Neural cell (in vitro differentiated cells): ENCODE results near the gene CASP9. TPM values are rescaled to one million over a fixed set of nuclear protein-coding genes. Genes with fewer than 3 reads are reported as not detected.

Experiments
- H2AFZ ChIP-seq: fragments of 200-600, 300-800 bp; sonication (generic), shearing (Covaris generic); 2 replicates; pipeline ENCODE4 v1.6.0; 2014; ENCODE audit warnings: low read depth, mild to moderate bottlenecking, antibody characterized with exemption, low read length, moderate library complexity
- H3F3A ChIP-seq: fragments of 200-600 bp; shearing (Covaris generic); 2 replicates; pipeline ENCODE4 v1.6.1; 2016; ENCODE audit warnings: mild to moderate bottlenecking, moderate library complexity, mixed read lengths, antibody characterized with exemption, low read length; ENCODE audit not compliant: insufficient read depth, poor library complexity, severe bottlenecking
- H3K27ac ChIP-seq: fragments of 200-600, 300-800 bp; sonication (generic), shearing (Covaris generic); 2 replicates; pipeline ENCODE4 v1.5.1; 2014; ENCODE audit warnings: mild to moderate bottlenecking, low read length, moderate library complexity
- H3K27me3 ChIP-seq: fragments of 300-800, 200-600 bp; sonication (generic), shearing (Covaris generic); 2 replicates; pipeline ENCODE4 v1.6.0; 2014; ENCODE audit warnings: mild to moderate bottlenecking, low read depth, low read length, moderate library complexity; ENCODE audit not compliant: insufficient read depth
- H3K36me3 ChIP-seq: fragments of 300-800, 200-600 bp; sonication (generic), shearing (Covaris generic); 2 replicates; pipeline ENCODE4 v1.5.1; 2014; ENCODE audit warnings: mild to moderate bottlenecking, antibody characterized with exemption, low read length, moderate library complexity; ENCODE audit not compliant: insufficient read depth
- H3K4me2 ChIP-seq: fragments of 300-800, 200-600 bp; sonication (generic), shearing (Covaris generic); 2 replicates; pipeline ENCODE4 v1.6.0; 2014; ENCODE audit warnings: mild to moderate bottlenecking, low read length
- H3K4me3 ChIP-seq: fragments of 300-800, 200-600 bp; sonication (generic), shearing (Covaris generic); 2 replicates; pipeline ENCODE4 v1.5.1; 2014; ENCODE audit warnings: mild to moderate bottlenecking, low read length, moderate library complexity
- H3K79me2 ChIP-seq: fragments of 200-600 bp; shearing (Covaris generic); replicated peaks from 2 replicates; pipeline ENCODE4 v1.6.0; 2014; ENCODE audit warnings: mild to moderate bottlenecking, low read length, moderate library complexity; ENCODE audit not compliant: insufficient read depth
- H3K9ac ChIP-seq: fragments of 300-800, 200-600 bp; sonication (generic), shearing (Covaris generic); 2 replicates; pipeline ENCODE4 v1.6.1; 2016; ENCODE audit warnings: mild to moderate bottlenecking, low read length, mixed read lengths
- H3K9me2 ChIP-seq: fragments of 200-600 bp; shearing (Covaris generic); 2 replicates; pipeline ENCODE4 v1.6.1; 2016; ENCODE audit warnings: mild to moderate bottlenecking, low read length, mixed read lengths; ENCODE audit not compliant: insufficient read depth
- H3K9me3 ChIP-seq: fragments of 200-600, 300-800 bp; sonication (generic), shearing (Covaris generic); 2 replicates; pipeline ENCODE4 v1.6.1; 2016; ENCODE audit warnings: mild to moderate bottlenecking, mixed run types, low read length, moderate library complexity, mixed read lengths
- H4K20me1 ChIP-seq: fragments of 200-600 bp; shearing (Covaris generic); 2 replicates; pipeline ENCODE4 v1.6.1; 2016; ENCODE audit warnings: mild to moderate bottlenecking, mixed run types; ENCODE audit not compliant: insufficient read depth
- CTCF ChIP-seq: fragments of 450-650 bp; IDR thresholded peaks from 2 replicates; pipeline ENCODE4 v1.5.1; 2014; ENCODE audit warnings: antibody characterized with exemption, mild to moderate bottlenecking, moderate library complexity; ENCODE audit not compliant: poor library complexity, severe bottlenecking
- EP300 ChIP-seq: fragments of 450-650 bp; conservative IDR thresholded peaks from 2 replicates; pipeline ENCODE4 v1.6.1; 2014; ENCODE audit warnings: antibody characterized with exemption, mild to moderate bottlenecking, moderate library complexity; ENCODE audit not compliant: poor library complexity, severe bottlenecking
- EZH2 ChIP-seq: fragments of 200-600, 300-800 bp; shearing (Covaris generic), sonication (generic); IDR thresholded peaks from 2 replicates; pipeline ENCODE4 v1.6.1; 2014; ENCODE audit warnings: antibody characterized with exemption, low read length, borderline replicate concordance, mild to moderate bottlenecking; ENCODE audit not compliant: insufficient read depth, poor library complexity, severe bottlenecking
- MXI1 ChIP-seq: fragments of 450-650 bp; conservative IDR thresholded peaks from 2 replicates; pipeline ENCODE4 v1.6.1; 2014; ENCODE audit warnings: antibody characterized with exemption, mild to moderate bottlenecking; ENCODE audit not compliant: poor library complexity, severe bottlenecking
- POLR2AphosphoS5 ChIP-seq: IDR thresholded peaks from 2 replicates; pipeline ENCODE4 v1.6.1; 2012
- RAD21 ChIP-seq: fragments of 450-650 bp; conservative IDR thresholded peaks from 2 replicates; pipeline ENCODE4 v1.6.1; 2014; ENCODE audit warnings: antibody characterized with exemption, mild to moderate bottlenecking, moderate library complexity
- REST ChIP-seq: IDR thresholded peaks from 2 replicates; pipeline ENCODE4 v1.6.1; 2012; ENCODE audit warnings: borderline replicate concordance
- SMC3 ChIP-seq: fragments of 450-650 bp; conservative IDR thresholded peaks from 2 replicates; pipeline ENCODE4 v1.6.1; 2014; ENCODE audit warnings: antibody characterized with exemption, mild to moderate bottlenecking, moderate library complexity; ENCODE audit not compliant: poor library complexity
- TAF1 ChIP-seq: IDR thresholded peaks from 2 replicates; pipeline ENCODE4 v1.6.1; 2012; ENCODE audit warnings: low read depth
- polyA plus RNA-seq: library from polyadenylated mRNA; depleted of rRNA; stranded (reverse); fragments of >200 nt; gene quantifications from 2 replicates; pipeline ENCODE4 v1.2.3, GENCODE V29; 2014

The CASP9 gene
- polyA plus RNA-seq, 1 donor from 2014 or later, result 13.7 TPM

- Histone ChIP-seq H3K27ac (no peak overlapping the region), H3K79me2 (no peaks in the 10 kb centered on the region), H4K20me1 (no peaks in the 10 kb centered on the region), H3K27me3 (no peaks in the 10 kb centered on the region), H3K9me2 (no peaks in the 10 kb centered on the region), H3K36me3 (peaks cover 8% of the 10 kb centered on the region), H3F3A (no peaks in the 10 kb centered on the region), H3K9ac (no peak overlapping the region), H2AFZ (no peak overlapping the region), H3K9me3 (no peaks in the 10 kb centered on the region), H3K4me3 (no peak overlapping the region), H3K4me2 (no peak overlapping the region)
- no peak for TF ChIP-seq RAD21
- TF ChIP-seq REST, result no peak
- TF ChIP-seq POLR2AphosphoS5, result no peak
- TF ChIP-seq TAF1, result no peak
- TF ChIP-seq MXI1, result no peak
- TF ChIP-seq CTCF, result no peak
- TF ChIP-seq EP300, result no peak
- no peak for TF ChIP-seq EZH2
- TF ChIP-seq SMC3, result no peak
Measured at GRCh38 chr1:15540186-15540585, 16.2 kb upstream of the CASP9 start.

GRCh38 chr1:15538771-15539170, 14.8 kb upstream of the CASP9 start:
- H3K4me3 ChIP-seq, result no peak overlapping the region
- H3K9me3 ChIP-seq, result no peaks in the 10 kb centered on the region
- H3K9me2 ChIP-seq, result no peaks in the 10 kb centered on the region
- no peak overlapping the region for H3K4me2 ChIP-seq
- no peaks in the 10 kb centered on the region for H4K20me1 ChIP-seq
- H3K9ac ChIP-seq, result no peak overlapping the region
- no peaks in the 10 kb centered on the region for H3F3A ChIP-seq
- no peak for TF ChIP-seq MXI1
- H3K27me3 ChIP-seq, result no peaks in the 10 kb centered on the region
- no peak overlapping the region for H2AFZ ChIP-seq
- H3K36me3 ChIP-seq, result peaks cover 6% of the 10 kb centered on the region
- no peak overlapping the region for H3K27ac ChIP-seq
- H3K79me2 ChIP-seq, result no peaks in the 10 kb centered on the region

- peaks cover 4% of the 10 kb centered on the region for H3F3A ChIP-seq
- H3K9me3 ChIP-seq, result no peaks in the 10 kb centered on the region
- no peak overlapping the region for H3K27ac ChIP-seq
- no peaks in the 10 kb centered on the region for H3K36me3 ChIP-seq
- no peak overlapping the region for H3K4me2 ChIP-seq
- no peak overlapping the region for H3K9ac ChIP-seq
- H3K4me3 ChIP-seq, result no peak overlapping the region
- H3K27me3 ChIP-seq, result no peaks in the 10 kb centered on the region
- peaks cover 20% of the 10 kb centered on the region for H3K79me2 ChIP-seq
- TF ChIP-seq EZH2 (no peak), MXI1 (no peak), SMC3 (no peak), RAD21 (no peak), POLR2AphosphoS5 (no peak), EP300 (no peak), CTCF (no peak), REST (no peak), TAF1 (no peak)
- H3K9me2 ChIP-seq, result no peaks in the 10 kb centered on the region
- no peak overlapping the region for H2AFZ ChIP-seq
- H4K20me1 ChIP-seq, result no peaks in the 10 kb centered on the region
Measured at GRCh38 chr1:15531682-15532081, 7.7 kb upstream of the CASP9 start.
